HL-60 (cell line): ENCODE data around the gene SEPTIN5.

Experiments used
- DNase-seq, 2 experiments: peaks; one replicate each; pipeline ENCODE4 v3.0.0-alpha.2; 2010 to 2020; ENCODE audit warnings: low read depth in 1 of 2, low spot score in 1 of 2
- H3K27ac ChIP-seq: fragments of 250-450 bp; sonication (Bioruptor Pico); replicated peaks from 2 replicates; pipeline ENCODE4 v1.5.1; 2020; ENCODE audit warnings: mild to moderate bottlenecking, moderate library complexity
- H3K27me3 ChIP-seq: fragments of 250-450 bp; sonication (Bioruptor Pico); 2 replicates; pipeline ENCODE4 v1.5.1; 2021; ENCODE audit warnings: mild to moderate bottlenecking, moderate library complexity; ENCODE audit not compliant: insufficient read depth, poor library complexity, severe bottlenecking
- H3K4me3 ChIP-seq: replicated peaks from 2 replicates; pipeline ENCODE4 v1.5.1; 2011; ENCODE audit warnings: mild to moderate bottlenecking, control low read depth, low read length; ENCODE audit not compliant: insufficient read depth
- GABPA ChIP-seq: IDR thresholded peaks from 2 replicates; pipeline ENCODE4 v1.6.1; 2012; ENCODE audit warnings: low read depth
- POLR2AphosphoS5 ChIP-seq: IDR thresholded peaks from 2 replicates; pipeline ENCODE4 v1.6.1; 2012; ENCODE audit warnings: low read depth
- SPI1 ChIP-seq: IDR thresholded peaks from 2 replicates; pipeline ENCODE4 v1.6.1; 2012; ENCODE audit warnings: low read depth, mild to moderate bottlenecking, borderline replicate concordance
- TF ChIP-seq, protein P1 (sequence below): IDR thresholded peaks from one replicate; pipeline ENCODE4 v1.5.1; 2011; ENCODE audit warnings: low read length, control low read depth, inconsistent platforms; ENCODE audit not compliant: insufficient read depth
- TF ChIP-seq, protein P2 (sequence below): IDR thresholded peaks from 2 replicates; pipeline ENCODE4 v1.6.1; 2012; ENCODE audit warnings: low read depth; ENCODE audit not compliant: insufficient replicate concordance

Gene SEPTIN5

DNA sequence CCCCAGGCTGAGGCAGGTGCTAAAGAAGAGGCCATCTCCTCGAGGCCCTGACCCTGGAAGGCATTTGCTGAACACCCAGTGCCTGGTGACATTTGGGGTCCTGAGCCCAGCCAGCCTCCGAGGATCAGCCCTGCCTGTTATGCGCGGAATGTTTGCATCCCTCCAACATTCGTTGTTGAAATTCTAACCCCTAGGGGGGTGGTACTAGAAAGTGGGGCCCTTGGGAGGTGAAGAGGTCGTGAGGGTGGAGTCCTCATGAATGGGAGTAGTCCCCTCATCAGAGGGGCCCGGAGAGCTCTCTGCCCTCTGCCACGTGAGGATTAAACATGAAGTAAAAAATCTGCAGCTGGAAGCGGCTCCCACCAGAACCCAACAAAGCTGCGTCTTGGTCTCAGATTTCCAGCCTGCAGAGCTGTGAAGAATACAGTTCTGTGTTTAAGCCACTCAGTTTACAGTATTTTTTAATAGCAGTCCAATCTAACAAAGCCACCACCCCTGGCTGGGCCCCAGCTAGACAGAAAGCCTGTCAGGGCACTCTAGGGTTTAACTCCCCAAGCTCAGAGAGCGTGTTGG, 35.3 kb upstream of the SEPTIN5 start:
- no peak for DNase-seq
- Histone ChIP-seq H3K27me3 (no peaks in the 10 kb centered on the region), H3K27ac (no peak overlapping the region), H3K4me3 (no peak overlapping the region)
- TF ChIP-seq, protein P1, sequence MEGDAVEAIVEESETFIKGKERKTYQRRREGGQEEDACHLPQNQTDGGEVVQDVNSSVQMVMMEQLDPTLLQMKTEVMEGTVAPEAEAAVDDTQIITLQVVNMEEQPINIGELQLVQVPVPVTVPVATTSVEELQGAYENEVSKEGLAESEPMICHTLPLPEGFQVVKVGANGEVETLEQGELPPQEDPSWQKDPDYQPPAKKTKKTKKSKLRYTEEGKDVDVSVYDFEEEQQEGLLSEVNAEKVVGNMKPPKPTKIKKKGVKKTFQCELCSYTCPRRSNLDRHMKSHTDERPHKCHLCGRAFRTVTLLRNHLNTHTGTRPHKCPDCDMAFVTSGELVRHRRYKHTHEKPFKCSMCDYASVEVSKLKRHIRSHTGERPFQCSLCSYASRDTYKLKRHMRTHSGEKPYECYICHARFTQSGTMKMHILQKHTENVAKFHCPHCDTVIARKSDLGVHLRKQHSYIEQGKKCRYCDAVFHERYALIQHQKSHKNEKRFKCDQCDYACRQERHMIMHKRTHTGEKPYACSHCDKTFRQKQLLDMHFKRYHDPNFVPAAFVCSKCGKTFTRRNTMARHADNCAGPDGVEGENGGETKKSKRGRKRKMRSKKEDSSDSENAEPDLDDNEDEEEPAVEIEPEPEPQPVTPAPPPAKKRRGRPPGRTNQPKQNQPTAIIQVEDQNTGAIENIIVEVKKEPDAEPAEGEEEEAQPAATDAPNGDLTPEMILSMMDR: no peak
- no peak for TF ChIP-seq POLR2AphosphoS5
- TF ChIP-seq GABPA: no peak
- TF ChIP-seq, protein P2, sequence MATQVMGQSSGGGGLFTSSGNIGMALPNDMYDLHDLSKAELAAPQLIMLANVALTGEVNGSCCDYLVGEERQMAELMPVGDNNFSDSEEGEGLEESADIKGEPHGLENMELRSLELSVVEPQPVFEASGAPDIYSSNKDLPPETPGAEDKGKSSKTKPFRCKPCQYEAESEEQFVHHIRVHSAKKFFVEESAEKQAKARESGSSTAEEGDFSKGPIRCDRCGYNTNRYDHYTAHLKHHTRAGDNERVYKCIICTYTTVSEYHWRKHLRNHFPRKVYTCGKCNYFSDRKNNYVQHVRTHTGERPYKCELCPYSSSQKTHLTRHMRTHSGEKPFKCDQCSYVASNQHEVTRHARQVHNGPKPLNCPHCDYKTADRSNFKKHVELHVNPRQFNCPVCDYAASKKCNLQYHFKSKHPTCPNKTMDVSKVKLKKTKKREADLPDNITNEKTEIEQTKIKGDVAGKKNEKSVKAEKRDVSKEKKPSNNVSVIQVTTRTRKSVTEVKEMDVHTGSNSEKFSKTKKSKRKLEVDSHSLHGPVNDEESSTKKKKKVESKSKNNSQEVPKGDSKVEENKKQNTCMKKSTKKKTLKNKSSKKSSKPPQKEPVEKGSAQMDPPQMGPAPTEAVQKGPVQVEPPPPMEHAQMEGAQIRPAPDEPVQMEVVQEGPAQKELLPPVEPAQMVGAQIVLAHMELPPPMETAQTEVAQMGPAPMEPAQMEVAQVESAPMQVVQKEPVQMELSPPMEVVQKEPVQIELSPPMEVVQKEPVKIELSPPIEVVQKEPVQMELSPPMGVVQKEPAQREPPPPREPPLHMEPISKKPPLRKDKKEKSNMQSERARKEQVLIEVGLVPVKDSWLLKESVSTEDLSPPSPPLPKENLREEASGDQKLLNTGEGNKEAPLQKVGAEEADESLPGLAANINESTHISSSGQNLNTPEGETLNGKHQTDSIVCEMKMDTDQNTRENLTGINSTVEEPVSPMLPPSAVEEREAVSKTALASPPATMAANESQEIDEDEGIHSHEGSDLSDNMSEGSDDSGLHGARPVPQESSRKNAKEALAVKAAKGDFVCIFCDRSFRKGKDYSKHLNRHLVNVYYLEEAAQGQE: no peak
- TF ChIP-seq SPI1: no peak

DNA sequence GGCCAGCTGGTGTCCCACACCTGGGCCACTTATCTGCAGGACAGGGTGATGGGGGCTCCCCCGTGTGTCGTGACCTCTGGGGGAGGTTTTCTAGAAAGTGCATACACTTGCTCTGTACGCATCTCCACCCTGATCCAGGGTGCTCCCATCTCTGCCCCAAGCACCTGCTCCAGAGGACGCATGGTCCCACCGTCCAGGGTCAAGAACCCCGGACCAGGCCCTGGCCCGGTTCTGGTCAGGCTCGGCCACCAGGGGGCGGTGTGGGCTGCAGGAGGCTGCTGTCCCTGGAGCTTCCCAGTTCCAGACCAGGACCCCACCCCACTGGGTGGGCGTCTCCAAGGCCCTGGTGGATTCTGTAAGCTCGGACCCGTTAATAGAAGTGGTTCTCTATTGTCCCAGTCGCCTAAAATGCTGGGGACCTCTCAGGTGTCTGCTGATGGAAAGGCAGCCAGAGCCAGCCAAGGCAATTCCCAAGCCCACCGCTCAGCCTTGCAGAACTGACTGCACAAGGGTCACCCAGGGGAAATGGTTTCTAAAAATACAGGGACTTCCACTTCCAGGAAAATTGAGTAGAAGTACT, 34.7 kb upstream of the SEPTIN5 start:
- peak in 1 of 2 experiments; percentile 28 for DNase-seq
- Histone ChIP-seq H3K27me3 (no peaks in the 10 kb centered on the region), H3K27ac (no peak overlapping the region), H3K4me3 (no peak overlapping the region)
- TF ChIP-seq POLR2AphosphoS5 (no peak), GABPA (no peak), SPI1 (no peak)
- TF ChIP-seq, protein P1: peak; percentile 34
- TF ChIP-seq, protein P2: no peak

DNA sequence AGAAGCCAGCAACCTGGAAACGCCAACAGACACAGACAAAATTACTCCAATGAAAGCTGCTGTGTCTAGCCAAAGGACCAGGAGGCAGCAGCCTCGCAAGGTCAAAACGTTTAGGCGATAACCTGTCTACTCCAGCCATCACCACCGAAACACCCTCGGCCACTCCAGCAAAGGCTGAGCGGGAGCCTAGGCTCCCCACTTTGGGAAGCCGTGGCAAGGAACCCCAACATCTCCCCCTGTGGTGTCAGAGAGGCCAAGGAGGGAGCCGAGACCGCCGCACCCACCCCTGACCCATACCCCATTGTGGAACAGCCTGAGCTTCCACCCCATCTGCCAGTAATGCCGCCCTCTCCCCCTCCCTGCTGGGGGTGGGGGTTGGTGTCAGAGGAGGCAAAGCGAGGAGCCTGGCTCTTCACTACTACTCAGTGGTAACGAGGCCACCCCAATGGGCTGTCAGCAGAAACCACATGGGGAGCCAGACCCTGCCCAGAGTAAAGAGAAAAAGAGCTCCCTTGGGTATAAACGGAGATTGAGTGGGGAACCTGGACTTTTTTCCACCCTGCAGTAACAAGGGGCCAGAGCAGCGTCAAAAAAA, 33.9 kb upstream of the SEPTIN5 start:
- DNase-seq: no peak
- Histone ChIP-seq H3K4me3 (no peak overlapping the region), H3K27me3 (no peaks in the 10 kb centered on the region), H3K27ac (no peak overlapping the region)
- TF ChIP-seq POLR2AphosphoS5 (no peak), SPI1 (no peak), GABPA (no peak)
- TF ChIP-seq, protein P2: no peak
- TF ChIP-seq, protein P1: no peak
